Activated gamma-delta T cell treated with Interleukin-2 at 50 U/mL for 16 hours (primary cell): Measurements from ENCODE around the gene PLCD1.
A peak's percentile ranks its signal among the peaks of the same experiment; 100 is the strongest.
"Not testable (repeated sequence)": the region's sequence is repeated elsewhere in the genome, so short reads cannot be mapped to it uniquely, and the experiment has no call there.

Source experiments
- DNase-seq: peaks from one replicate; pipeline ENCODE4 v3.0.0-alpha.2; 2020

Gene PLCD1

DNA sequence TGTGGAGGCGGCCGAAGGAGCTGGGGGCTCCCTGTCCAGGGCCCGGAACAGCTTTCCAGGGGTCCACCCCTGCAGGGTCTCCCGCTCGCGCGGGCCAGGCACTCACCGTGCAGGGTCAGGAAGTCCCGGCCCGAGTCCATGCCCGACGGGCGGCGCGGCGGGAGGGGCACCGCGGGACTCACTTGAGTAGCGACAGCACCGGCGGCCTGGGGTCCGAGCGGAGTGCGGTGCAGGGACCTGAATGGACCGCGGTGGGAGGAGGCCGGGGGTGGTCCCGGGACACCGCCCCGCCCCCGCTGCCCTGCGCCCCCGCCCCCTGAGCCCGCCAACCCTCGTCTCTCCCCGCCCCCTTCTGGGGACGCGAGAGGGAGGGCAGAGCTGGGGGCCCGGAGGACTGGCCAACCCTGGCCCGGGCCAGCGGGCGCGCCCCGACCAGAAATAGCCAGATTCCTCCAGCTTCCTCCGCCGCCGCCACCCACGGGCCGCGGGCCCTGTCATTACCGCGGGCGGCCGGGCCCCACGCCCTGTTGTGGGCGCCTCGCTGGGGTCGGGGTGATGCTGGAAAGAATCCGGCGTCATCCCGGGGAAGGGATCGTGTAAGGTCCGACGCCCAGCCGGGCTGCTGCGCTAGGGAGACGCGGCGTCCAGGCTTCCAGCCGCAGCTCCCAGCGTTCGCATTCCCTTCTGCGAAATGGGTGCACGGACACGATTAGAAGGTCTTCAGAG is at the start of gene PLCD1:
TSS of gene PLCD1 (minus strand) at position 243 of the 726 bp plus-strand sequence. CDS start at position 140, 103 bp downstream.
- peak; percentile 16 for DNase-seq

DNA sequence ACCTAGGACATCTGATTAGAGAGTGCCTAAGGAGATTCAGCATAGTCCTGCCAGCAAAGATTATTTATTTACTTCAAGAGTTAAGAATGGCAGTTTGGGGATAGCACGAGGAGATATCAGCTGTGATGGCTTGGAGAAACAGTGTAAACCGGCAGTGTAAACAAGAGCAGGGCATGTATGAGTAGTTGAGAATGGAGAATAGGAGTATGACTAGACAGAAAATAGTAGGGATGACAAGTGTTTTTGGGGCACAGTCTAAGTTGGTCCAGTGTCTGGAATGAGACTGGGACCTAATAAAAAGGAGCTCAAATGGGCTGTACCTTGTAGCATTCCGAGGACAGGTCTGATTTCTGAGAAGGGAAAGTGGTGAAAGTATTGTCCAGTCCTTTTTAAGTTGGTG is 47.6 kb upstream of the PLCD1 start:
- DNase-seq: not testable (repeated sequence)

DNA sequence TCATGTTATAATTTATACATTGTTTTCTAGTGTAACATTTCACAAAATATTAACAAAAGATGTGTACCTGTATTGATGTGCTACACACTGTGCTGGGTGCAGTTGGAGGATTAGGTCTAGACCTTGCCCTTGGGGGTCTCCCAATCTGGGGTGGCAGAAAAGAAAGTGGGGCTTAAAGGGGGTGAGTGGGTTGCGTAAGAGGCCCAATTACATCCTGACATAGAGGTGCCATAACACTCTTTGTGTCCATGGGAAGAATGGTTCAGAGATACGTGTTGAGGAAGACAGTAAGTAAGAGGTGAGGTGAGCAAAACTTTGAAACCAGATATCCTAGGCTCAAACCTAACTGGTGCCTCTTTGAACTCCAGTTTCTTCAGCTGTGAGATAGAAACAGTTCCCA is 40.6 kb upstream of the PLCD1 start:
- DNase-seq: no peak

DNA sequence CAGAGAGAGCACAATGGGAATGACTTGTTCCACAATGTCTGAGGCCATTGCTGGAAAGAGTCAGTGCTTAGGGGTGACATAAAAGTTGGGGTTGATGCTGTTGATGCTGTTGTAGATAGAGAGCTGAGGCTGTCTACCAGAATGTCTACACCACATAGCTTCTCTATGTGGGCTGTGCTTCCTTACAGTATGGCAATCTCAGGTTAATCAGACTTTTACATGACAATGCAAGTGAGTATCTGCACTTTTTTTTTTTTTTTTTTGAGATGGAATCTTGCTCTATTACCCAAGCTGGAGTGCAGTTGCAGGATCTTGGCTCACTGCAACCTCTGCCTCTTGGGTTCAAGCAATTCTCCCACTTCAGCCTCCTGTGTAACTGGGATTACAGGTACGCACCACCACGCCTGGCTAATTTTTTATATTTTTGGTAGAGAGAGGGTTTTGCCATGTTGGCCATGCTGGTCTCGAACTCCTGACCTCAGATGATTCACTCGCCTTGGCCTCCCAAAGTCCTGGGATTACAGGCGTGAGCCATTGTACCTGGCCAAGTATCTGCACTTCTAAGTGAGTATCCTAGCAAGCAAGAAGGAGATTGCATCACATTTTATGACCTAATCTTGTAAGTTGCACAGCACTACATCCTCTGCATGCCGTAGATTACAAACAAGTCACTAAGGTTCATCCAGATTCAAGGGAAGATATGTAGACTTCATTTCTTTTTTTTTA is 38.2 kb upstream of the PLCD1 start:
- no peak for DNase-seq

DNA sequence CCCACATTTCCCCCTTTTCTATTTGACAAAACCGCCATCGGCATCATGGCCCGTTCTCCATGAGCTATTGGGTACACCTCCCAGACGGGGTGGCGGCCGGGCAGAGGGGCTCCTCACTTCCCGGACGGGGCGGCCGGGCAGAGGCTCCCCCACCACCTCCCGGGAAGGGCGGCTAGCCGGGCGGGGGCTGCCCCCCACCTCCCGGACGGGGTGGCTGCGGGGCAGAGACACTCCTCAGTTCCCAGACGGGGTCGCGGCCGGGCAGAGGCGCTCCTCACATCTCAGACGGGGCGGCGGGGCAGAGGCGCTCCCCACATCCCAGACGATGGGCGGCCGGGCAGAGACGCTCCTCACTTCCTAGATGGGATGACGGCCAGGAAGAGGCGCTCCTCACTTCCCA is 35.0 kb upstream of the PLCD1 start:
- DNase-seq: not testable (repeated sequence)

- DNase-seq: no peak
Observed at GRCh38 chr3:38062809-38063208, 33.4 kb upstream of the PLCD1 start.

DNA sequence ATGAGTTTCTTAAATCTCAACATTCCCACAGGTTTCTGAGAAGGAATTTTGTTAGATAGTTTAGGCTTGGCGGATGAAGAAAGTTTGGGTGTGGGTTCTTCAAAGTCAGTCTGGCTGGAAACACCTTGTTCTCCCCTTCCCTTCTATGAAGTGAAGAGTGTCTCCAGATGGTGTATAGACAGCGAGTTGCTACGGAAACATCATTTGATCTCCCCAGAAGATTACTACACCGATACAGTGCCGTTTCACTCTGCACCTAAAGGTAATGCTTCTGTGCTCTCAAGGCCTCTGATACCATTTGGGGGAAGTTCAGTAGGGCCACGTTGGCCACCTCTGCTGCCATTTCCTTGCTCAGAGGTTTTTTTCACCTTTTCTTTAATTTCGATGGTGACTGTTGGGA is 30.1 kb upstream of the PLCD1 start:
- DNase-seq: no peak

DNA sequence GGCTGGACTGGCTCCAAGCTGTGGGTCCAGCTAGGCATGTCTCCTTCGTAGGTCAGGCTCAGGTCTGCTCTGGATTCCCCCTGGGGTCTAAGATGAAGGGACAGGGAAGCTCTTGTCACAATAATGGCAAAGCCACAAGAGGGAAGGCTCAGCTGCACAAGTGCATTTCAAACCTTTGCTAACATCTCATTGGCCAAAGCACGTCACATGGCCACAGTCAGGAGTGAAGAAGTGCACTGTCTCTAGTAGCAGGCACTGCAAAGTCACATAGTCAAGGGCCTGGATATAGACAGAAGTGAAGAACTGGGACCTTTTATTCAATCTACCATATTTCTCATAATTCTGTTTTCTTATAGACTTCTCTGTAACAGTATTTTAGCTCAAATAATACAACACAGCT is 29.7 kb upstream of the PLCD1 start:
- no peak for DNase-seq

DNA sequence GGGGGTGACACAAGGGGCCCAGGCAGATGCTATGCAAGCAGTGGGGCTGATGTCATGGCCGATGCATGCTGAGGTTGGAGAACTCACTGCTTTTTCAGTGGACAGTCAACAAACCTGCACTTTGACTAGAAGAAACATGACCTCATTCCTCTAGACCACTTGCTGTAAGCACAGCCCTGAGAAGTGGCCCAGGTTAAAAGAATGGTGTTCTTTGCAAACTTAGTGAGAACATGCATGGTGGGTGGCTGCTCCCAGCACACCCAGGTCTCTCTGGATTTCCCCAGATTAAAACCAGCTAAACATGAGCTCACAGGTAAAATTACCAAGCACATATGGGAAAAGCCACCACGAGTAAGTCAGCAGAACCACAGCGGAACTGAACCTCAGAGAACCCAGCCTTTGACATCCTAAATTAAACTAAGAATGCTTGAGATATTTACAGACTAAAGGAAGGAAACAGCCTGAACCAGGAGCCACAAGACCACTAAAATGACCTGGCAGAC is 25.1 kb upstream of the PLCD1 start:
- DNase-seq: no peak

GRCh38 chr3:38053813-38054498 is 24.5 kb upstream of the PLCD1 start:
- DNase-seq: not testable (repeated sequence)

- DNase-seq: not testable (repeated sequence)
Observed at GRCh38 chr3:38053286-38053685, 23.8 kb upstream of the PLCD1 start.

DNA sequence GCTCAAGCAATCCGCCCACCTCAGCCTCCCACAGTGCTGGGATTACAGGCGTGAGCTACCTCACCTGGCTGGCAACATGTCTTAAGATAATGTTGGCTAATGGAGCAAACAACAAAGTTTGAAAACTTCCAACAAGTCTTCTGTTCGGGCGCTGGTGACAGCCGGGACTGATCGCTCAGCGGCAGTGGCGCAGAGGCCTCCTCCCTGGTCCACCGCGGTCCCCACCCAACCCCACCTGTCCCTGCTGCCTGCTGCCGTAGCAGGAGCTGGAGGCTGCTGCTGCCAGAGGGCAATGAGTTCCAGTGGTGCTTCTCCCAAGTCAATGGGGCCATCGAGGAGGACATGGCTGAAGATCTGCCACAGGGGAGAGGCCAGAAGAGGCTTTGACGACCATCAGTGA is 21.7 kb upstream of the PLCD1 start:
- no peak for DNase-seq

DNA sequence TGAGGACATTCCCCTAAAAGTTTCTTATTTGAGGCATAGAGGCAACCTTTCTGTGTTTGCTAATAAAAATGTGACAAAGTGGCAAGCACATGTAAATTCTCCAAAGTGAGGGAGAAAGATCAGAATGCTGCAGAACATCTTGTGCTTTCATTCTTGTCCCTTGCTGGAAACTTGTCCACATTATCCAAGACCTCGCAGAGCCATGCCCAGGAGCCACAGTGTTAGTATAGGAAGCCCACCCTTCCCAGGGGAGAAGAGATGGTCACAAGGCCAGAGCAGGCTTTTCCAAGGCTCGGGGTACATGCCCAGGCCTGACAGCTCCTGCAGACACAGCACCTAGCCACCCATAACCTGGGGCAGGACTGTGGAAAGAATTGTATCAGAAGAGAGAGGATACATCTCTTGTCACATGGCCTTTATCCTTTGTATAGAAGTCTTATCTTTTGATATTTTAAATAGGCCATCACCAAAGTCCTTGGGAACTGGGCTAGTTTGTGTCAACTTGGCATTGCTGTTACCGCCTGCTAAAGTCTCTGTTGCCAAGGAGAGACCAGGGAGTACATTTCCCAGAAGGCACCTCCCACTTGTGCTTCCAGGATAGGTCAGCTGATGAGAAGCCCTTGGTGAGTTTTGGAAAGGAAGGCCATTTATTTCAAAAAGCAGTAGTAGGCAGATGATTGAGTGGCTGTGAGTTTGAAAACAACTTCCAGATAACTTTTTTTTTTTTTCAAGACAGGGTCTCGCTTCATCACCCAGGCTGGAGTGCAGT is 20.1 kb upstream of the PLCD1 start:
- DNase-seq: no peak

GRCh38 chr3:38047896-38048295 is 18.5 kb upstream of the PLCD1 start:
- DNase-seq: no peak

GRCh38 chr3:38046821-38047220 is 17.4 kb upstream of the PLCD1 start:
- DNase-seq: no peak

DNA sequence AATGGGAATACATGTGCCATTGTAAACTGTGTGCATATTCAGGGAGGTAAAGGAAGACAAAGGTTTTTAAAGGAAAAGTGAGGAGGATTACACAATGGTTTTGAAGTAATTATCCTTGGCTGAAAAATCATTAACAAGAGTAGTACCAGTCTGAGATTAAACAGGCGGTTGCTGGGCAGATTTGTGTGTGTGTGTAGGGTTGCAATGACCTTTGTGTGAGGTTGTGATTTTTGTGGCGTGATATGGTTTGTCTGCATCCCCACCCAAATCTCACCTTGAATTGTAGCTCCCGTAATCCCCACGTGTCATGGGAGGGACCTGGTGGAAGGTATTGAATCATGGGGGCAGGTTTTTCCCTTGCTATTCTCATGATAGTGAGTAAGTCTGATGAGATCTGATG is 16.6 kb upstream of the PLCD1 start:
- no peak for DNase-seq

DNA sequence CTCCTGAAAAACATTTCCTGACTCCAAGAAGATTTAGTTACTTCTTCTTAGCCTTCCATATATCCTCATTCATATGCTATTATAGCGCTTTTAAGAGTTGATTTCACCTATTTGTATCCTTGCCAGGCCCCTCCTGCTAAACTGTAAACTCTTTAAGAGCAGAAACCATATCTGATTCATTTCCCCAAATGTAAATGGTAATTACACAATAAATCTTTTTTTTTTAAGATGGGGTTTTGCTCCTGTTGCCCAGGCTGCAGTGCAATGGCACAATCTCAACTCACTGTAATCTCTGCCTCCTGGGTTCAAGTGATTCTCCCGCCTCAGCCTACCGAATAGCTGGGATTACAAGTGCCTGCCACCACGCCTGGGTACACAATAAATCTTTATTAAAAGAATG is 14.0 kb upstream of the PLCD1 start:
- DNase-seq: no peak

DNA sequence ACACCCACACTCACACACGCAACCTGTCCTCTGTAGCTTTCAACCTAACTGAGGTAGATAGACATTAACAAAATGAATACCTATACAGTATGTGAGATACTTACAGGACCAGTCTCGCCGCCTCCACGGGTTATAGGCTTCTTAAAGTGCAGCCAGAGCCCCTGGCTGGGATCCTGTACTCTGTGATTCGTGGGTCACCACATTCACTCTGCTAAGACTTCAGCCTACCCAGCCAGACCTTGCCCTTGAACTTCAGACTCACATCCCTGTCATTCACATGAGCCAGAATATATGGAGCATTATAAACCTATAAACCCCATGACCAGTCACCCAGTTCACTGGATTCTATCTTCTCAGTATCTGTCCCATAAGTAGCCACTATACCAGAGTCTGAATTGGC is 11.0 kb upstream of the PLCD1 start:
- no peak for DNase-seq

- peak; percentile 46 for DNase-seq
Observed at GRCh38 chr3:38039899-38040261, 10.4 kb upstream of the PLCD1 start.

DNA sequence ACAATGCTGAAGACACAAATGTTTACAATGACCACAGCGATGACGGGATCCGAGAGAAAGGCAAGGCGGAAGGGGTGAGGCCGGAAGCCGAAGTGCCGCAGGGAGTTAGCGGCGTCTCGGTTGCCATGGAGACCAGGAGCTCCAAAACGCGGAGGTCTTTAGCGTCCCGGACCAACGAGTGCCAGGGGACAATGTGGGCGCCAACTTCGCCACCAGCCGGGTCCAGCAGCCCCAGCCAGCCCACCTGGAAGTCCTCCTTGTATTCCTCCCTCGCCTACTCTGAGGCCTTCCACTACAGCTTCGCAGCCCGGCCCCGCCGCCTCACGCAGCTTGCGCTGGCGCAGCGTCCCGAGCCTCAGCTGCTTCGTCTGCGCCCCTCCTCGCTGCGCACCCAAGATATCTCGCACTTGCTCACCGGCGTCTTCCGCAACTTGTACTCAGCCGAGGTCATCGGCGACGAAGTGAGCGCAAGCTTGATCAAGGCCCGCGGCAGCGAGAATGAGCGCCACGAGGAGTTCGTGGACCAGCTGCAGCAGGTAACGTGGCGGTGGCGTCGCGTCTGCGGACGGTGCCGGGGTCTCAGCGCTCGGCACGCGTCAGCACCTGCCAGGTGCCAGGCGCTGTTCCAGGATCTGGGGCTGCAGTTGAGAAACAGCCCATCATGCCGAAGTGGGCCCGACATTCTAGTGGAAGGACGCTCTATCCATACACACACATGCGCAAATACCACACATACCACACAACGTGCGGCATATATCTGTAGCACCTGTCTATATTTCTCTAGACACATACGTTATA is 9.9 kb upstream of the PLCD1 start, which contains the start of gene DLEC1:
TSS of gene DLEC1 (plus strand) at position 108 of the 798 bp plus-strand sequence. CDS start at position 126, 18 bp downstream.
- peak; percentile 81 for DNase-seq

GRCh38 chr3:38038447-38038911 is 9.0 kb upstream of the PLCD1 start:
- DNase-seq: no peak

GRCh38 chr3:38036906-38037305 is 7.5 kb upstream of the PLCD1 start:
- DNase-seq: no peak
